PC-3 (cell line): ENCODE measurements around the gene PEA15. TPM values are rescaled to one million over a fixed set of nuclear protein-coding genes. Genes with fewer than 3 reads are reported as not detected.
A peak's percentile ranks its signal among the peaks of the same experiment; 100 is the strongest.

Source experiments
- ATAC-seq: fragments of 200-7000 bp; cut with Tn5 transposase; 2 replicates; pipeline ENCODE4 v1.9.1; 2020; ENCODE audit warnings: mild to moderate bottlenecking, moderate library complexity
- BruUV-seq: library from RNA; stranded (reverse); fragments of 400-500 nt; replicated peaks from 2 replicates; lab custom pipeline; 2021; lab: Mats Ljungman, UMichigan
- CTCF ChIA-PET: fragments of 300-600 bp; sonication (Branson Sonifier 250); formaldehyde crosslinking; loops from one replicate; lab custom pipeline; 2022; ENCODE audit warnings: antibody characterized with exemption; lab: Charles Lee
- POLR2A ChIA-PET: fragments of 300-600 bp; sonication (Branson Sonifier 250); formaldehyde crosslinking; loops from one replicate; lab custom pipeline; 2022; ENCODE audit warnings: antibody characterized with exemption; ENCODE audit not compliant: unreplicated experiment; lab: Charles Lee
- DNase-seq: peaks from one replicate; pipeline ENCODE4 v3.0.0-alpha.2; 2015
- H2AFZ ChIP-seq: fragments of 300-600 bp; sonication (generic); 2 replicates; pipeline ENCODE4 v1.6.0; 2016; ENCODE audit warnings: antibody characterized with exemption, low read length
- H3F3A ChIP-seq: fragments of 300-600 bp; sonication (generic); one replicate; pipeline ENCODE4 v1.6.0; 2017; ENCODE audit warnings: antibody characterized with exemption, low read length, control low read depth, mild to moderate bottlenecking; ENCODE audit not compliant: unreplicated experiment
- H3K27ac ChIP-seq: fragments of 300-600 bp; sonication (generic); 2 replicates; pipeline ENCODE4 v1.5.1; 2016; ENCODE audit warnings: mild to moderate bottlenecking, low read length
- H3K27me3 ChIP-seq: fragments of 300-600 bp; sonication (generic); 2 replicates; pipeline ENCODE4 v1.6.1; 2016; ENCODE audit warnings: low read length, mixed read lengths
- H3K36me3 ChIP-seq: fragments of 300-600 bp; sonication (generic); 2 replicates; pipeline ENCODE4 v1.6.1; 2016; ENCODE audit warnings: low read depth, mixed run types, low read length, mixed read lengths
- H3K4me1 ChIP-seq: fragments of 300-600 bp; sonication (generic); 2 replicates; pipeline ENCODE4 v1.5.1; 2016; ENCODE audit warnings: low read length; ENCODE audit not compliant: insufficient read depth
- H3K4me2 ChIP-seq: fragments of 300-600 bp; sonication (generic); 2 replicates; pipeline ENCODE4 v1.6.0; 2016; ENCODE audit warnings: low read length
- H3K4me3 ChIP-seq: fragments of 300-600 bp; sonication (generic); 2 replicates; pipeline ENCODE4 v1.5.1; 2016; ENCODE audit warnings: mild to moderate bottlenecking, low read length, mixed read lengths
- H3K79me2 ChIP-seq: fragments of 300-600 bp; sonication (generic); 2 replicates; pipeline ENCODE4 v1.6.1; 2017; ENCODE audit warnings: low read length, mixed read lengths
- H3K9ac ChIP-seq: fragments of 300-600 bp; sonication (generic); 2 replicates; pipeline ENCODE4 v1.6.0; 2016; ENCODE audit warnings: mild to moderate bottlenecking, low read length
- H3K9me2 ChIP-seq: fragments of 300-600 bp; sonication (generic); replicated peaks from 2 replicates; pipeline ENCODE4 v1.6.1; 2016; ENCODE audit warnings: mixed run types, low read length, mixed read lengths
- H3K9me3 ChIP-seq: fragments of 300-600 bp; sonication (generic); 2 replicates; pipeline ENCODE4 v1.6.1; 2016; ENCODE audit warnings: low read length, mixed read lengths
- H4K20me1 ChIP-seq: fragments of 300-600 bp; sonication (generic); 2 replicates; pipeline ENCODE4 v1.6.1; 2016; ENCODE audit warnings: low read length, mixed read lengths
- EZH2 ChIP-seq: fragments of 300-600 bp; sonication (generic); IDR thresholded peaks from one replicate; pipeline ENCODE4 v1.6.1; 2017; ENCODE audit warnings: antibody characterized with exemption, mild to moderate bottlenecking, low read length; ENCODE audit not compliant: unreplicated experiment
- EZH2phosphoT487 ChIP-seq: fragments of 300-600 bp; sonication (generic); IDR thresholded peaks from 2 replicates; pipeline ENCODE4 v1.6.1; 2018; ENCODE audit warnings: mild to moderate bottlenecking, antibody characterized with exemption, low read length, borderline replicate concordance
- intact Hi-C: fragments of 100-400 bp; cut with micrococcal nuclease; formaldehyde crosslinking; loops from 2 replicates; pipeline ENCODE4 v1.9.0; 2023
- total RNA-seq: library from RNA; depleted of rRNA; stranded (reverse); fragments of >200 nt; gene quantifications from 2 replicates; pipeline ENCODE4 v1.2.3, GENCODE V29; 2014
- TF ChIP-seq, protein P1 (sequence below): fragments of 300-600 bp; sonication (generic); conservative IDR thresholded peaks from 2 replicates; pipeline ENCODE4 v1.5.1; 2017; ENCODE audit warnings: antibody characterized with exemption, low read depth, mild to moderate bottlenecking, low read length

PEA15 gene
- total RNA-seq, 1 experiment from 2014 or later = 90.3 TPM

DNA sequence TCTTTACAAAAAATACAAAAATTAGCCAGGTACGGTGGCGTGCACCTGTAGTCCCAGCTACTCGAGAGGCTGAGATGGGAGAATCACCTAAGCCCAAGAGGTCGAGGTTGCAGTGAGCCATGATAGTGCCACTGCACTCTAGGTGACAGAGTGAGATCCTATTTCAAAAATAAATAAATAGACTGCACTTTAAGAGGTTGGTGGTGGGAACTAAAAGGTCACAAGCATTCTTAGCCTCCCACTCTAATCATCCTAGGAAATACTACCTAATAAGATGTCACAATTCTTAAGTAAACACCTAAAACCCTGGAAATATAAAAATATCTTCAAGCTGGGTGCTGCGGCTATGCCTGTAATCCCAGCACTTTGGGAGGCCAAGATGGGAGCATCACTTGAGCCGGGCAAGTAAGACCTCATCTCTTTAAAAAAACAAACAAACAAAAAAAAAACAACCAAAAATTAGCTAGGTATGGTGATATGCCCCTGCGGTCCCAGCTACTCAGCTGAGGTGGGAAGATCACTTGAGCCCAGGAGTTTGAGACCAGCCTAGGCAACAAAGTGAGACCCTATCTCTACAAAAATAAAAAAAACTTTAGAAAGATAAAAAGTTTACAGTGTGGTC, 53.1 kb downstream of the PEA15 start:
- no peak overlapping the region for H3K4me3 ChIP-seq
- peaks cover 6% of the 10 kb centered on the region; the same call in 1 of the 2 replicates for H3K36me3 ChIP-seq
- no peak overlapping the region for H3K4me2 ChIP-seq
- TF ChIP-seq EZH2 (no peak), EZH2phosphoT487 (no peak)
- H2AFZ ChIP-seq = no peak overlapping the region
- intact Hi-C loops = no loop called here
- H3F3A ChIP-seq = peaks cover 8% of the 10 kb centered on the region
- H3K9ac ChIP-seq = no peak overlapping the region
- ChIA-PET POLR2A (no interaction called here), CTCF (no interaction called here)
- H3K27me3 ChIP-seq = no peaks in the 10 kb centered on the region
- peaks cover 48% of the 10 kb centered on the region for H3K4me1 ChIP-seq
- ATAC-seq (no peak), DNase-seq (no peak)
- H3K9me2 ChIP-seq = no peaks in the 10 kb centered on the region
- BruUV-seq = no TSS peak
- H3K79me2 ChIP-seq = peaks cover 86% of the 10 kb centered on the region
- no peak overlapping the region for H3K27ac ChIP-seq
- H3K9me3 ChIP-seq = no peaks in the 10 kb centered on the region
- peaks cover 38% of the 10 kb centered on the region for H4K20me1 ChIP-seq

DNA sequence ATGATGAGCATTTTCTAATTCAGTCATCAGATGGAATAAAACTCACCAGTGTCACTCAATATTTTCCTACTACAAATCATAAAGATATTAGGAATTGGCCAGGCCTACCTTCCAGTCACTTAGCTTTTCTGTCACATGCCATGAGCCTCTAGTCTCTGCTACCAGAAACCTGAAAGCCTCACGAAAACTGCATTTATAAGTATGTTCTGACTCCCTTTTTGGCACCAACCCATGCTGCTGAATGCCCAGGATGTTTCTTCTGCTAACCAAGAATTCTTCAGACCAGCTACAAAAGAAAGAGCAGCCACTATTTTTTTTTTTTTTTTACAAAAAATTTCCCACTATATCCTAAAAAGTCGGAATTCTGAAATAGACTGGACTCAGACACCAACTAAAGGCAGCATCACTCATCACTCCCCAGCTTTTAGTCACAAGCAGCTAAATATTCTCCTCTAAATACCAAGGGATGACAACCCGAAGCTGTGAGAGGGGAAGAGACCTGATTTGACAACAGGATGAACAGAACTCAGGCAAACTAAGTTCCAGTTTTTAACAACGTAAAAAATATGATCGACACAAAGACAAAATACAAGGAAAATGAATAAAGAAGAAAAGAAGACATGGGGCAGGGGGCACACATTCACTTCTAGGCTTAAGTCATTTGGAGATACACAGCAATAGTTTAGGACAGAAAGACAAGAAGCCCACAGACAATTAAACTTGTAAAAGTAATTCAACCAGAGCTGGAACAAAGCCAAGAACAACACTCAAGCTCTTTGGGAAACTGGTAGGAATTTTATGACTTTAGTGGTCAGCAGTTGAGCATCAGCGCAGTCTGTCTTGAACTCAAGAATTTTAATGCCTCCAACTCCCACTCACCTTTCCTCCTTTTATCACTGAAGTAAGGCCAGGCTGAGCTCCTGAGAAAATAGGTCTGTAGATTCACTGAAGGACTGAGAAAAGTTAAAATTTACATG, 55.5 kb downstream of the PEA15 start:
- peak overlapping the region; percentile 96 for H3K9ac ChIP-seq
- H3K4me2 ChIP-seq = peak overlapping the region; percentile 92
- TF ChIP-seq, protein P1, sequence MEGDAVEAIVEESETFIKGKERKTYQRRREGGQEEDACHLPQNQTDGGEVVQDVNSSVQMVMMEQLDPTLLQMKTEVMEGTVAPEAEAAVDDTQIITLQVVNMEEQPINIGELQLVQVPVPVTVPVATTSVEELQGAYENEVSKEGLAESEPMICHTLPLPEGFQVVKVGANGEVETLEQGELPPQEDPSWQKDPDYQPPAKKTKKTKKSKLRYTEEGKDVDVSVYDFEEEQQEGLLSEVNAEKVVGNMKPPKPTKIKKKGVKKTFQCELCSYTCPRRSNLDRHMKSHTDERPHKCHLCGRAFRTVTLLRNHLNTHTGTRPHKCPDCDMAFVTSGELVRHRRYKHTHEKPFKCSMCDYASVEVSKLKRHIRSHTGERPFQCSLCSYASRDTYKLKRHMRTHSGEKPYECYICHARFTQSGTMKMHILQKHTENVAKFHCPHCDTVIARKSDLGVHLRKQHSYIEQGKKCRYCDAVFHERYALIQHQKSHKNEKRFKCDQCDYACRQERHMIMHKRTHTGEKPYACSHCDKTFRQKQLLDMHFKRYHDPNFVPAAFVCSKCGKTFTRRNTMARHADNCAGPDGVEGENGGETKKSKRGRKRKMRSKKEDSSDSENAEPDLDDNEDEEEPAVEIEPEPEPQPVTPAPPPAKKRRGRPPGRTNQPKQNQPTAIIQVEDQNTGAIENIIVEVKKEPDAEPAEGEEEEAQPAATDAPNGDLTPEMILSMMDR = no peak
- TF ChIP-seq EZH2phosphoT487 = no peak
- TF ChIP-seq EZH2 = no peak
- H3K9me2 ChIP-seq = no peaks in the 10 kb centered on the region
- DNase-seq (peak; percentile 91), ATAC-seq (peak; percentile 45)
- intact Hi-C loops = no loop called here
- no TSS peak for BruUV-seq
- peak overlapping the region; percentile 93 for H3K27ac ChIP-seq
- H4K20me1 ChIP-seq = peaks cover 38% of the 10 kb centered on the region
- H2AFZ ChIP-seq = no peak overlapping the region
- CTCF ChIA-PET = interaction anchor here (0.7 to 2.4 kb wide), 4 partner anchors 9 to 572 kb away, joined by 3 to 12 read pairs (median 6); no protein-coding TSS in a partner anchor
- peak overlapping the region; percentile 90 for H3K4me3 ChIP-seq
- POLR2A ChIA-PET = interaction anchor here (0.6 to 0.7 kb wide), 3 partner anchors 8 to 132 kb away, joined by 3 to 8 read pairs (median 3); no protein-coding TSS in a partner anchor
- no peaks in the 10 kb centered on the region for H3K27me3 ChIP-seq
- H3F3A ChIP-seq = peaks cover 8% of the 10 kb centered on the region
- peaks cover 48% of the 10 kb centered on the region for H3K4me1 ChIP-seq
- peaks cover 6% of the 10 kb centered on the region; the same call in 1 of the 2 replicates for H3K36me3 ChIP-seq
- no peaks in the 10 kb centered on the region for H3K9me3 ChIP-seq
- H3K79me2 ChIP-seq = peaks cover 68% of the 10 kb centered on the region

DNA sequence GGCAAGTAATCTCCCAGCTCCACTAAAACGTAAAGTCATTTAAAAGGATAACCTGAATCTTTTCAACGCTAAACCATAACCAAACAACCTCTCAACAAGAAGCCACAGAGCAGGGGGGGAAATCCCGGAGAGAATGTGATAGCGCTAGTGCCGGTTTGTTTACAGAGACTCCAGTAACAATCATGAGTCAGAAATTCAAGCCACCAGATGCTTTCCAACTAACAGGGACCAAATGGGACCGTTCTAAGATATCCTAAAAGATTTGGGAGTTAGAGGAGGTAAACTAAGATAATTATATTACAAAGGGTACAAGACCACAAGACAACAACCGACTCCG, 56.3 kb downstream of the PEA15 start:
- H3K79me2 ChIP-seq = peaks cover 60% of the 10 kb centered on the region
- peaks cover 46% of the 10 kb centered on the region for H3K4me1 ChIP-seq
- ChIA-PET POLR2A (interaction anchor here (0.6 to 0.7 kb wide), 3 partner anchors 17 to 133 kb away, joined by 3 read pairs; no protein-coding TSS in a partner anchor), CTCF (interaction anchor here (0.7 to 2.4 kb wide), 3 partner anchors 9 to 573 kb away, joined by 4 to 12 read pairs (median 9); no protein-coding TSS in a partner anchor)
- peaks cover 8% of the 10 kb centered on the region for H3F3A ChIP-seq
- intact Hi-C loops = no loop called here
- TF ChIP-seq EZH2phosphoT487 = no peak
- TF ChIP-seq EZH2 = no peak
- TF ChIP-seq, protein P1 = no peak
- no peaks in the 10 kb centered on the region for H3K9me2 ChIP-seq
- peak; percentile 74 for ATAC-seq
- peak overlapping the region; percentile 93 for H3K27ac ChIP-seq
- peak; percentile 89 for DNase-seq
- H3K27me3 ChIP-seq = no peaks in the 10 kb centered on the region
- peak overlapping the region; percentile 92 for H3K4me2 ChIP-seq
- peaks cover 6% of the 10 kb centered on the region; the same call in 1 of the 2 replicates for H3K36me3 ChIP-seq
- BruUV-seq = no TSS peak
- H3K9ac ChIP-seq = peak overlapping the region; percentile 96
- peak overlapping the region; percentile 93 for H2AFZ ChIP-seq
- H3K9me3 ChIP-seq = no peaks in the 10 kb centered on the region
- H3K4me3 ChIP-seq = peak overlapping the region; percentile 90
- peaks cover 32% of the 10 kb centered on the region for H4K20me1 ChIP-seq
